Measurements from ENCODE around the gene ZDBF2.
"Not testable (repeated sequence)": the region's sequence is repeated elsewhere in the genome, so short reads cannot be mapped to it uniquely, and the experiment has no call there.

Gene ZDBF2

GRCh38 chr2:206250041-206250897 is 24.2 kb upstream of the ZDBF2 start:
- H3K9me3 Mint-ChIP-seq, result no peaks in the 10 kb centered on the region
- peaks cover 6 to 7% of the 10 kb centered on the region in 2 donors for H3K4me1 Mint-ChIP-seq (ENCODE audit: low read depth in 2 of 2)
- peak overlapping the region; percentile 77 to 79 for H3K4me3 Mint-ChIP-seq
- peaks cover 3% of the 10 kb centered on the region for H3K36me3 Mint-ChIP-seq (ENCODE audit: insufficient read depth)
- H3K27me3 Mint-ChIP-seq, result peaks cover 45 to 60% of the 10 kb centered on the region in 2 donors
- DNase-seq (no peak), ATAC-seq (replicated peaks) (peak; percentile 56)
- H3K27ac Mint-ChIP-seq, result peak overlapping the region in 1 of 2 donors; percentile 38

GRCh38 chr2:206253125-206253776 is 21.2 kb upstream of the ZDBF2 start:
- Mint-ChIP-seq H3K36me3 (ENCODE audit: insufficient read depth) (peaks cover 3% of the 10 kb centered on the region), H3K27me3 (peaks cover 56 to 80% of the 10 kb centered on the region in 2 donors), H3K27ac (no peak overlapping the region), H3K9me3 (no peaks in the 10 kb centered on the region), H3K4me3 (no peak overlapping the region), H3K4me1 (ENCODE audit: low read depth in 2 of 2) (peaks cover 6 to 11% of the 10 kb centered on the region in 2 donors)
- DNase-seq (no peak), ATAC-seq (replicated peaks) (no peak)

- H3K27me3 Mint-ChIP-seq, result peaks cover 56 to 82% of the 10 kb centered on the region in 2 donors
- H3K9me3 Mint-ChIP-seq, result no peaks in the 10 kb centered on the region
- no peak overlapping the region for H3K4me3 Mint-ChIP-seq
- no peak overlapping the region for H3K27ac Mint-ChIP-seq
- H3K4me1 Mint-ChIP-seq (ENCODE audit: low read depth in 2 of 2), result peaks cover 6 to 11% of the 10 kb centered on the region in 2 donors
- no peak for DNase-seq
- no peak for ATAC-seq (replicated peaks)
- peaks cover 3% of the 10 kb centered on the region for H3K36me3 Mint-ChIP-seq (ENCODE audit: insufficient read depth)
These were observed 20.7 kb upstream of the ZDBF2 start for GRCh38 chr2:206253777-206254166.

- Mint-ChIP-seq H3K36me3 (ENCODE audit: insufficient read depth) (peaks cover 3% of the 10 kb centered on the region), H3K4me1 (ENCODE audit: low read depth in 2 of 2) (peaks cover 4 to 13% of the 10 kb centered on the region in 2 donors), H3K4me3 (no peak overlapping the region), H3K27ac (no peak overlapping the region), H3K9me3 (no peaks in the 10 kb centered on the region), H3K27me3 (peaks cover 60 to 87% of the 10 kb centered on the region in 2 donors)
- DNase-seq, result no peak
- ATAC-seq (replicated peaks), result no peak
These were observed 19.5 kb upstream of the ZDBF2 start for GRCh38 chr2:206255003-206255402.

- H3K36me3 Mint-ChIP-seq (ENCODE audit: insufficient read depth), result peaks cover 3% of the 10 kb centered on the region
- peaks cover 0 to 11% of the 10 kb centered on the region in 2 donors for H3K4me1 Mint-ChIP-seq (ENCODE audit: low read depth in 2 of 2)
- H3K9me3 Mint-ChIP-seq, result no peaks in the 10 kb centered on the region
- DNase-seq (no peak), ATAC-seq (replicated peaks) (no peak)
- H3K4me3 Mint-ChIP-seq, result no peak overlapping the region
- H3K27ac Mint-ChIP-seq, result no peak overlapping the region
- peaks cover 61 to 88% of the 10 kb centered on the region in 2 donors for H3K27me3 Mint-ChIP-seq
These were observed 17.7 kb upstream of the ZDBF2 start for GRCh38 chr2:206256706-206257205.

- no peak for ATAC-seq (replicated peaks)
These were observed 17.1 kb upstream of the ZDBF2 start for GRCh38 chr2:206257350-206257749.

GRCh38 chr2:206257861-206258260 is 16.6 kb upstream of the ZDBF2 start:
- no peak overlapping the region for H3K4me3 Mint-ChIP-seq
- H3K36me3 Mint-ChIP-seq (ENCODE audit: insufficient read depth), result peaks cover 3% of the 10 kb centered on the region
- peaks cover 0 to 11% of the 10 kb centered on the region in 2 donors for H3K4me1 Mint-ChIP-seq (ENCODE audit: low read depth in 2 of 2)
- DNase-seq (no peak), ATAC-seq (replicated peaks) (no peak)
- no peaks in the 10 kb centered on the region for H3K9me3 Mint-ChIP-seq
- no peak overlapping the region for H3K27ac Mint-ChIP-seq
- peaks cover 61 to 88% of the 10 kb centered on the region in 2 donors for H3K27me3 Mint-ChIP-seq

More at GRCh38 chr2:206257350-206257749, 17.1 kb upstream of the ZDBF2 start:
- H3K9me3 Mint-ChIP-seq, result no peaks in the 10 kb centered on the region
- H3K27ac Mint-ChIP-seq, result no peak overlapping the region
- H3K4me3 Mint-ChIP-seq, result no peak overlapping the region
- H3K36me3 Mint-ChIP-seq (ENCODE audit: insufficient read depth), result peaks cover 3% of the 10 kb centered on the region
- H3K4me1 Mint-ChIP-seq (ENCODE audit: low read depth in 2 of 2), result peaks cover 0 to 11% of the 10 kb centered on the region in 2 donors
- DNase-seq, result no peak
- H3K27me3 Mint-ChIP-seq, result peaks cover 60 to 88% of the 10 kb centered on the region in 2 donors

- not testable (repeated sequence) for H3K4me3 Mint-ChIP-seq; H3K27ac Mint-ChIP-seq; ATAC-seq (replicated peaks); H3K9me3 Mint-ChIP-seq; H3K36me3 Mint-ChIP-seq (ENCODE audit: insufficient read depth); DNase-seq
- H3K27me3 Mint-ChIP-seq, result peaks cover 61 to 88% of the 10 kb centered on the region in 2 donors
- H3K4me1 Mint-ChIP-seq (ENCODE audit: low read depth in 2 of 2), result peaks cover 0 to 11% of the 10 kb centered on the region in 2 donors
These were observed 15.8 kb upstream of the ZDBF2 start for GRCh38 chr2:206258615-206259014.

GRCh38 chr2:206259376-206260187 is 14.9 kb upstream of the ZDBF2 start:
- DNase-seq (no peak), ATAC-seq (replicated peaks) (no peak)
- peaks cover 0 to 11% of the 10 kb centered on the region in 2 donors for H3K4me1 Mint-ChIP-seq (ENCODE audit: low read depth in 2 of 2)
- H3K27ac Mint-ChIP-seq, result no peak overlapping the region
- peaks cover 3% of the 10 kb centered on the region for H3K36me3 Mint-ChIP-seq (ENCODE audit: insufficient read depth)
- H3K9me3 Mint-ChIP-seq, result no peaks in the 10 kb centered on the region
- no peak overlapping the region for H3K4me3 Mint-ChIP-seq
- peaks cover 62 to 88% of the 10 kb centered on the region in 2 donors for H3K27me3 Mint-ChIP-seq

GRCh38 chr2:206260188-206261012 is 14.1 kb upstream of the ZDBF2 start:
- ATAC-seq (replicated peaks), result peak; percentile 70
- Mint-ChIP-seq H3K27me3 (peaks cover 57 to 89% of the 10 kb centered on the region in 2 donors), H3K9me3 (no peaks in the 10 kb centered on the region), H3K36me3 (ENCODE audit: insufficient read depth) (no peaks in the 10 kb centered on the region), H3K4me3 (no peak overlapping the region), H3K4me1 (ENCODE audit: low read depth in 2 of 2) (peaks cover 0 to 11% of the 10 kb centered on the region in 2 donors), H3K27ac (no peak overlapping the region)
- no peak for DNase-seq

GRCh38 chr2:206263959-206264603 is 10.4 kb upstream of the ZDBF2 start:
- DNase-seq (no peak), ATAC-seq (replicated peaks) (no peak)
- H3K4me1 Mint-ChIP-seq (ENCODE audit: low read depth in 2 of 2), result peaks cover 0 to 7% of the 10 kb centered on the region in 2 donors
- H3K4me3 Mint-ChIP-seq, result no peak overlapping the region
- H3K36me3 Mint-ChIP-seq (ENCODE audit: insufficient read depth), result no peaks in the 10 kb centered on the region
- no peaks in the 10 kb centered on the region for H3K9me3 Mint-ChIP-seq
- no peak overlapping the region for H3K27ac Mint-ChIP-seq
- peaks cover 64 to 85% of the 10 kb centered on the region in 2 donors for H3K27me3 Mint-ChIP-seq
